GM10847 (cell line): ENCODE results near the gene TACC3.

Experiments used
- POLR2A ChIP-seq: IDR thresholded peaks from 2 replicates; pipeline ENCODE4 v1.6.1; 2011; ENCODE audit not compliant: insufficient read length; ENCODE audit errors: extremely low read depth

Gene TACC3

GRCh38 chr4:1730532-1731135 is 9.3 kb downstream of the TACC3 start:
- TF ChIP-seq POLR2A: no peak

- TF ChIP-seq POLR2A: no peak
These were observed 9.9 kb downstream of the TACC3 start for GRCh38 chr4:1731180-1731579.

- TF ChIP-seq POLR2A: no peak
These were observed 11.6 kb downstream of the TACC3 start for GRCh38 chr4:1732911-1733310.

- no peak for TF ChIP-seq POLR2A
These were observed 13.9 kb downstream of the TACC3 start for GRCh38 chr4:1735215-1735614.

GRCh38 chr4:1736812-1737211 is 15.5 kb downstream of the TACC3 start:
- no peak for TF ChIP-seq POLR2A

GRCh38 chr4:1737666-1738065 is 16.3 kb downstream of the TACC3 start:
- TF ChIP-seq POLR2A: no peak

GRCh38 chr4:1738410-1738809 is 17.1 kb downstream of the TACC3 start:
- no peak for TF ChIP-seq POLR2A

- no peak for TF ChIP-seq POLR2A
These were observed 18.0 kb downstream of the TACC3 start for GRCh38 chr4:1739358-1739757.

GRCh38 chr4:1740021-1740545 is 18.8 kb downstream of the TACC3 start:
- no peak for TF ChIP-seq POLR2A

- no peak for TF ChIP-seq POLR2A
These were observed 19.9 kb downstream of the TACC3 start for GRCh38 chr4:1741208-1741607.

- TF ChIP-seq POLR2A: no peak
These were observed 22.2 kb downstream of the TACC3 start for GRCh38 chr4:1743551-1743950.

GRCh38 chr4:1743975-1744374 is 22.7 kb downstream of the TACC3 start:
- no peak for TF ChIP-seq POLR2A

GRCh38 chr4:1744552-1744951 is 23.2 kb downstream of the TACC3 start:
- no peak for TF ChIP-seq POLR2A

GRCh38 chr4:1745165-1745564 is 23.8 kb downstream of the TACC3 start:
- TF ChIP-seq POLR2A: no peak

- TF ChIP-seq POLR2A: no peak
These were observed 24.4 kb downstream of the TACC3 start for GRCh38 chr4:1745697-1746096.

GRCh38 chr4:1746265-1746691 is 25.0 kb downstream of the TACC3 start:
- TF ChIP-seq POLR2A: no peak

- TF ChIP-seq POLR2A: no peak
These were observed 25.7 kb downstream of the TACC3 start for GRCh38 chr4:1746919-1747602.

GRCh38 chr4:1747603-1747967 is 26.3 kb downstream of the TACC3 start:
- TF ChIP-seq POLR2A: no peak
